GM19395 (cell line): Measurements from ENCODE around the gene RACK1.

Experiments
- ATAC-seq: cut with Tn5 transposase; IDR thresholded peaks from one replicate; pipeline ENCODE4 v1.9.1; 2021; ENCODE audit warnings: mild to moderate bottlenecking, moderate library complexity; ENCODE audit not compliant: unreplicated experiment

Gene RACK1

DNA sequence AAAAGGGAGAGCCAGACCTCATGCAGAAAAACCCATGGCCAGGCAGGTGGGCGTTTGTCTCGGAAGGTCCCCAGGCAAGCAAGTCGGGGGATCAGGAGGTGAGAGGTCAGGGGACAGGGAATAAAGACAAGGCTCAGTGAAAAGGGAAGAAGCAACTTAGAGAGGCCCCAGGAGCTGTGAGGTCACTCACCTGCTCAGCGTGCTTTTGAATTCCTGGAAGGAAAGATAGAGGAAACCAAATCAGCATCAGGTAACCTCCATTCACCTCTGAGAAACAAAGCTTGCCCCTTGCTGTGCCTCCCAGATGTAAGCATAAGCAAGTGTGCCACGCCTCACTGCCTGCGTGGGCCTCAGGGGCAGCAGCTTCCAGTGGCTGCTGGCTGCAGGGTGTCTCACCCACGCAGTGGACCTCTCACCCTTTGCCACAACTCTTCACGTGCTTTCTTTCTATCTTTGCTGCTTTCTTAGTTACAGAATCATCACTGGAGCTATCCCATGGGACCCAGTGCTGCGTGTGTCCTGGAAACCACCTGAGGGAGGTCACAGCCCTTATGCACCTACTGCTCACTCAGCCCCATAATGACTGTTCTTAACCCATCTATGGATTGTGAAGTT lies 44.7 kb downstream of the RACK1 start:
- no peak for ATAC-seq

DNA sequence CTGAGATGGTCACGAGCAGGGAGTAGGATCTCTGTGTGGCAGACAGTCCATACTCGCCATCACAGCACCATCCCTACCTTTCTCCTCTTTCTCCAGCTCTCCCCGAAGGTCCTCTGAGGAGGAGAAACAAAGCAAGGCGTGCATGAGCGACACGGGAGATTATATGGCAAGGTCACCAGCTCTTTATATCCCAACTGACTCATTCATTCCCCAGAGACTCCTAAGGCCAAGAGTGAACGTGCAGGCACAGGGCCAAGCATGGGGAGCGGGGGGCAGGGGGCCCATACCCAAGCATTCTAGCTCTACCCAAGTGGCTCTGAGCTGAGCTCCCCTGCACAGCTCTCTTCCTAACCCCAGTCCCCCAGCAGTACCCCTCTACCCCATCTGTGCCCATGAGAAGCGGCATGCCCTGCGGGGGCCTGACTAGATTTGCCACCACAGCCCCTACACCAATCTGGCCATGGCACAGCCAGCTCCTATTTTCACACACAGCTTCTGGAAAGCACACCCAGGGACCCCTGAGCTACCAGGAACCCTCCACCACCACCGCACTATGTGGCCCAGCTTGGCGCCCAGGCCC lies 45.5 kb downstream of the RACK1 start:
- no peak for ATAC-seq

GRCh38 chr5:181197326-181197951 lies 46.3 kb downstream of the RACK1 start:
- ATAC-seq: no peak

DNA sequence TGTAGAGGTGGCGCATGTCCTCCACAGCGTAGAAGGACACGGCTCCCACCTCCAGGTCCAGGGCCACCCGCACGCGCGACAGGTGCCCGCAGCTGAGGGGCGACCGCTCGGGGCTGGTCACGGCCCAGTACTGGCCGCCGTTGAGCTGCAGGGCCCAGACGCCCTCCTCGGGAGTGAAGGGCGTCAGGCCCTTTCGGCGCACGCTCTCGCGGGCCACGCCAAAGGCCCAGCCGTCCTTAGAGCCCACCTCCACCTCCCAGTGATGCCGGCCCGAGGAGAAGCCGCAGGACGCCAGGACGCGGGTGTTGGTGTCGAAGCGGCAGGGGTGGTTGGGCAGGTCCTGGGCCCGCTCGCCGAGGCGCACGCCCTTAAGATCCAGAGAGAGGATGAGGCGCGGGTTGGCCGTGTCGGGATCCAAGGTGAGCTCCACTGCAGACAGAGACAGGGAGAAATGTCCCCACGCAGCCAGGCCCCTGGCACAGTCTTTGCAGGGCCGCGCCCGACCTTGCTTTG lies 48.4 kb downstream of the RACK1 start:
- ATAC-seq: no peak

- no peak for ATAC-seq
Measured at GRCh38 chr5:181194489-181195248, 49.0 kb downstream of the RACK1 start.

DNA sequence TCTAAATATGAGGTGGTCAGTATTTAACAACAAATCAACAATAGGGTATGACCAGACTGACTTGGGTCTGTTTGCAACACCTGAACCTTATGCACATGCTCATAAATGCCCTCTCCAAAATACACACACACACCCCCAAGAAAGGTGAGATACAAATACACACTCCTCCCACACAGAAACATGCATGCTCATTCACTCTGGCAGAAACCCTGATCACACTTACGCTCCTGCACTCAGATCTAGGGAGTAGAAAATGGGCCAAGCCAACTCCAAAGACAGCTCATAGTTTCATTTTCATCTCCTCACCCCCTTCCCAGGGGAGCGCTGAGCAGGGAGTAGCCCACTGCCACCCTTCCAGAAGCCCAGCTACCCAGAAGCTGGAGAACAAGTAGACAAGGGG lies 50.0 kb downstream of the RACK1 start:
- ATAC-seq: no peak

GRCh38 chr5:181192337-181193046 lies 51.2 kb downstream of the RACK1 start:
- no peak for ATAC-seq

- peak; percentile 59 for ATAC-seq
Measured at GRCh38 chr5:181191526-181192336, 52.0 kb downstream of the RACK1 start.

- peak; percentile 17 for ATAC-seq
Measured at GRCh38 chr5:181190711-181191525, 52.8 kb downstream of the RACK1 start.

DNA sequence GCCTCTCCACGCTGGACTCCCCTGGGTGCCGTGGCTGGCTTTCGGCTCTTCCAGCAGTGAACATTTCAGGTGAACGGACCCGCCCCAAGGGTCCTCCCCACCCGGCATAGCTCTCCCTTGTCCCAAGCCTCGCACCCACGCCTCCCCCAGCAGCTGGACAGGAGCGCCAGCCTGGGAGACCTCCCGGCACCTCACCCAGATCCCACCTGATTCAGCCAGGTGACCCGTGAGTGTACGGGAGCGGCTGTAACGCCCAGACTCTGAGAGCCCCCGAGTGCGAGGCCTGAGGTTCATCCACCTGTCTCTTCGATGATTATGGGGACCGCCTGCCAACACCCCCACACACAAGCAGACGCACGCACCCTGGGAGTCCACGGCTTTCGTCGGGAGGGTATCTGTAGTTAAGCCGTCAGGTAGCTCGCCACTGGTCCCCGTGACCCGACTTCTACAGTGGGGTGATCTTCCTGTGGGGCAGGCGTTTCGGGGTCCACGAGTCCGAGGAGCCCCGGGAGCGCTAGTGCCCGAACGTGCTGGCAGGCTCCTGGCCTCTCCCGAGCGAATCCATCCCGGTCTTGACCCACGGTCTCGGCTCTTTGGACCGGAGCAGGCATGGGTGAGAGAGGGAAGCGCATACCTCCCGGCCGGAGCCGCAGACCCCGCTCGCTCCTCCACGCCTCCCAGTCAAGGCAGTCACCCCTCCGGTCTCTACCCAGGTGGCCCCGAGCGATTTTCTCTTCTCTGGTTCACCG lies 53.6 kb downstream of the RACK1 start:
- ATAC-seq: no peak

DNA sequence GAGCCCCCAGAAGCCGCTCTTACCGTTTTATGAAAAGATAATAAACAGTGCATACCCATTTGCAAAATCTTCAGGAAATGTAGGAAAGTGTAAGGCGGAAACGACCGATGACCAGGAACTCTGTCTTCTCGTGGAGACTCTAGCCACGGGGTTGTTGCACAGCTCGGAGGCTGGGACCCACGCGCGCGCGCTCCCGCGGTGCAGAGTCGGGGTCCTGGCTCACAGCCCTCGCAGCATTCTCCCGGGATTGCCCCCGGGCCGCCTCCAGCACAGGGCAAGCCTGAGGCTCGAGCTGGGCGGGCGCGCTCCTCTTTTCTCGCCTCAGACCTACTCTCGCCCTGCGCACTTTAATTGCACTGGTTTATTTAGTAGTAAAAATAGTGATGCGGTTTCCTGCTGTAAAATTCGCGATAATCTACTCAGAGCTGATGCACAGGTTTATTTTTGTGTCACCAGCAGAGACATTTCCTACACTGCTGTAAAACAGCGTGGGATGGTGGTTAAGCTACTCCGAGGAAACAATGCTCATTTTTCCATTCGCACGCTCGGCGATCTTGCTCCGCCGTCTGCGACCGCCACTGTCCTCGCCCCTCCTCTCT lies 54.2 kb downstream of the RACK1 start:
- no peak for ATAC-seq

DNA sequence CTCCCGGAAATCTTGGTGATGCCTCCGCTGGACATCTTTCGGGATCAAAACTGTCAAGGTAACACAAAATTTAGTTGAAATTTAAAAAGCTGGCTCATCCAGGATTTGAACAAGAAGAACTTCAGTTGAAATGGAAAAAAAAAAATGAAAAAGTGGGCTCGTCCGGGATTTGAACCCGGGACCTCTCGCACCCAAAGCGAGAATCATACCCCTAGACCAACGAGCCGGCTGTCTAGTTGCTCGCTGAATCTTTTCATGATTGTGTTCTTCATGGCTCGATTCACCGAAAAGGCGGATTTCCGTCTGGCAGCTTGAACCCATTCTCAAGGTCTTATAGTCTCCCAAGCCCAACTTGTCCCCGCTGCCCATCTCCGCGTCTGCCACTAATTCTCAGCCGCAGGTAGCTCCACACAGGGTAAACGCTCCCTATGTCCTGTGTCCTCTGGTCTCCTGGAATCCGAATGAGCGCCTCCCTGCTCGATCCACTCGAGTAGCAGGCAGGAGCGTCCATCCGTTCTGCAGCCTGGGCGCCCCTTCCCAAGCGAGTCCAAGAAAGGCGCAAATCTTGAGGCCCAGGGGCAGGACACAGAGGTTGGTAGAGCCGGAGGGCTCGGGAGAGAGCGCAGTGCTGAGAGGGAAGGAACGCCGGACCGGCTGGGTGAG lies 54.9 kb downstream of the RACK1 start:
- ATAC-seq: no peak

GRCh38 chr5:181187500-181188213 lies 56.0 kb downstream of the RACK1 start:
- ATAC-seq: no peak

GRCh38 chr5:181186986-181187499 lies 56.7 kb downstream of the RACK1 start:
- no peak for ATAC-seq
